PC-9 (cell line): Measurements from ENCODE around the gene SCAP. TPM values are rescaled to one million over a fixed set of nuclear protein-coding genes. Genes with fewer than 3 reads are reported as not detected.

ENCODE experiments used
- BruUV-seq: library from RNA; stranded (reverse); fragments of 400-500 nt; replicated peaks from 2 replicates; lab custom pipeline; 2021; lab: Mats Ljungman, UMichigan
- CTCF ChIA-PET: fragments of 300-600 bp; sonication (Branson Sonifier 250); formaldehyde crosslinking; loops from one replicate; lab custom pipeline; 2022; ENCODE audit warnings: antibody characterized with exemption; lab: Charles Lee
- POLR2A ChIA-PET: fragments of 300-600 bp; sonication (Branson Sonifier 250); formaldehyde crosslinking; loops from one replicate; lab custom pipeline; 2022; ENCODE audit warnings: antibody characterized with exemption; ENCODE audit not compliant: unreplicated experiment; lab: Charles Lee
- DNase-seq, 2 experiments: peaks; one replicate each; pipeline versions ENCODE4 v3.0.0 to v3.0.0-alpha.2; 2015 to 2022; ENCODE audit warnings: mixed read lengths in 1 of 2
- H2AFZ ChIP-seq: fragments of 200-600 bp; sonication (generic); 2 replicates; pipeline ENCODE4 v1.8.1; 2017; ENCODE audit warnings: antibody characterized with exemption
- H3F3A ChIP-seq: fragments of 200-600 bp; sonication (generic); 2 replicates; pipeline ENCODE4 v1.8.1; 2017; ENCODE audit warnings: antibody characterized with exemption, mild to moderate bottlenecking, low read depth; ENCODE audit not compliant: insufficient read depth
- H3K27ac ChIP-seq: fragments of 200-600 bp; sonication (generic); 2 replicates; pipeline ENCODE4 v1.6.1; 2016; ENCODE audit warnings: mixed run types
- H3K27me3 ChIP-seq: fragments of 200-600 bp; sonication (generic); 2 replicates; pipeline ENCODE4 v1.6.1; 2016; ENCODE audit warnings: low read depth, mixed run types; ENCODE audit not compliant: insufficient read depth
- H3K36me3 ChIP-seq: fragments of 200-600 bp; sonication (generic); 2 replicates; pipeline ENCODE4 v1.6.1; 2016; ENCODE audit warnings: low read depth, mixed run types
- H3K4me1 ChIP-seq: fragments of 200-600 bp; sonication (generic); replicated peaks from 2 replicates; pipeline ENCODE4 v1.6.1; 2016; ENCODE audit warnings: mixed run types; ENCODE audit not compliant: insufficient read depth
- H3K4me2 ChIP-seq: fragments of 200-600 bp; sonication (generic); 2 replicates; pipeline ENCODE4 v1.6.1; 2017; ENCODE audit warnings: mixed run types
- H3K4me3 ChIP-seq: fragments of 200-600 bp; sonication (generic); 2 replicates; pipeline ENCODE4 v1.6.1; 2016; ENCODE audit warnings: mixed run types
- H3K79me2 ChIP-seq: fragments of 200-600 bp; sonication (generic); 2 replicates; pipeline ENCODE4 v1.6.1; 2017; ENCODE audit warnings: low read depth, mixed run types
- H3K9me2 ChIP-seq: fragments of 200-600 bp; sonication (generic); 2 replicates; pipeline ENCODE4 v1.8.1; 2017; ENCODE audit warnings: mild to moderate bottlenecking; ENCODE audit not compliant: insufficient read depth
- H3K9me3 ChIP-seq: fragments of 200-600 bp; sonication (generic); 2 replicates; pipeline ENCODE4 v1.8.1; 2016; ENCODE audit warnings: low read depth; ENCODE audit not compliant: insufficient read depth
- H4K20me1 ChIP-seq: fragments of 200-600 bp; sonication (generic); 2 replicates; pipeline ENCODE4 v1.8.1; 2017; ENCODE audit not compliant: insufficient read depth
- CTCF ChIP-seq: fragments of 200-600 bp; sonication (generic); conservative IDR thresholded peaks from 2 replicates; pipeline ENCODE4 v1.6.1; 2017; ENCODE audit warnings: mixed run types, antibody characterized with exemption, mild to moderate bottlenecking, moderate library complexity
- EZH2 ChIP-seq: fragments of 200-600 bp; sonication (generic); IDR thresholded peaks from 2 replicates; pipeline ENCODE4 v1.8.0; 2017; ENCODE audit warnings: antibody characterized with exemption, low read depth
- intact Hi-C: fragments of 100-400 bp; cut with micrococcal nuclease; formaldehyde crosslinking; loops from one replicate; pipeline ENCODE4 v1.10.0; 2022; ENCODE audit not compliant: unreplicated experiment
- total RNA-seq: library from RNA; stranded (reverse); gene quantifications from 2 replicates; pipeline ENCODE4 v1.2.3, GENCODE V29; 2021

The SCAP gene
- total RNA-seq, 1 experiment from 2014 or later, result 71.5 TPM

GRCh38 chr3:47377186-47377585, 98.6 kb downstream of the SCAP start:
- H3K36me3 ChIP-seq, result no peaks in the 10 kb centered on the region
- H3K9me2 ChIP-seq, result no peaks in the 10 kb centered on the region
- H3K27me3 ChIP-seq, result no peaks in the 10 kb centered on the region
- POLR2A ChIA-PET, result no interaction called here
- no peaks in the 10 kb centered on the region for H3K9me3 ChIP-seq
- intact Hi-C loops, result no loop called here
- peaks cover 21% of the 10 kb centered on the region for H3F3A ChIP-seq
- no TSS peak for BruUV-seq
- no peak overlapping the region for H3K4me2 ChIP-seq
- CTCF ChIA-PET, result no interaction called here
- no peak overlapping the region for H3K27ac ChIP-seq
- H3K4me3 ChIP-seq, result no peak overlapping the region
- TF ChIP-seq EZH2 (no peak), CTCF (no peak)
- no peak for DNase-seq
- H4K20me1 ChIP-seq, result peaks cover 8% of the 10 kb centered on the region
- peaks cover 30% of the 10 kb centered on the region for H3K79me2 ChIP-seq
- no peak overlapping the region for H2AFZ ChIP-seq
- H3K4me1 ChIP-seq, result peaks cover 18% of the 10 kb centered on the region

GRCh38 chr3:47376393-47376792, 99.3 kb downstream of the SCAP start:
- DNase-seq, result no peak
- H3K36me3 ChIP-seq, result no peaks in the 10 kb centered on the region
- ChIA-PET CTCF (no interaction called here), POLR2A (no interaction called here)
- no peak overlapping the region for H3K4me2 ChIP-seq
- intact Hi-C loops, result no loop called here
- TF ChIP-seq EZH2 (no peak), CTCF (no peak)
- H3K9me2 ChIP-seq, result no peaks in the 10 kb centered on the region
- H3K4me1 ChIP-seq, result peaks cover 13% of the 10 kb centered on the region
- H4K20me1 ChIP-seq, result 0 out of 2 replicates have a peak, but pooled peaks cover under 1% of the 10 kb centered on the region
- no peaks in the 10 kb centered on the region for H3K9me3 ChIP-seq
- H3K4me3 ChIP-seq, result no peak overlapping the region
- H3K27me3 ChIP-seq, result no peaks in the 10 kb centered on the region
- peaks cover 22% of the 10 kb centered on the region for H3K79me2 ChIP-seq
- peaks cover 14% of the 10 kb centered on the region for H3F3A ChIP-seq
- BruUV-seq, result no TSS peak
- H2AFZ ChIP-seq, result no peak overlapping the region
- no peak overlapping the region for H3K27ac ChIP-seq

GRCh38 chr3:47374587-47374986, 101.2 kb downstream of the SCAP start:
- TF ChIP-seq CTCF (no peak), EZH2 (no peak)
- Histone ChIP-seq H2AFZ (no peak overlapping the region), H3K4me2 (no peak overlapping the region), H3K27me3 (no peaks in the 10 kb centered on the region), H3K36me3 (no peaks in the 10 kb centered on the region), H3K9me2 (no peaks in the 10 kb centered on the region), H4K20me1 (no peaks in the 10 kb centered on the region), H3F3A (peaks cover 5% of the 10 kb centered on the region), H3K4me3 (no peak overlapping the region), H3K79me2 (peaks cover 12% of the 10 kb centered on the region), H3K4me1 (peaks cover 10% of the 10 kb centered on the region), H3K27ac (no peak overlapping the region), H3K9me3 (no peaks in the 10 kb centered on the region)
- intact Hi-C loops, result no loop called here
- no peak for DNase-seq
- POLR2A ChIA-PET, result no interaction called here
- CTCF ChIA-PET, result interaction anchor here (0.6 kb wide), 1 partner anchor 924 kb away, joined by 3 read pairs; no protein-coding TSS in a partner anchor
- BruUV-seq, result no TSS peak
